ENCODE measurements around the gene EFCAB13. TPM values are rescaled to one million over a fixed set of nuclear protein-coding genes. Genes with fewer than 3 reads are reported as not detected.

Gene EFCAB13
- total RNA-seq, 2 donors from 2014 or later: 4.3 to 8.9 TPM

DNA sequence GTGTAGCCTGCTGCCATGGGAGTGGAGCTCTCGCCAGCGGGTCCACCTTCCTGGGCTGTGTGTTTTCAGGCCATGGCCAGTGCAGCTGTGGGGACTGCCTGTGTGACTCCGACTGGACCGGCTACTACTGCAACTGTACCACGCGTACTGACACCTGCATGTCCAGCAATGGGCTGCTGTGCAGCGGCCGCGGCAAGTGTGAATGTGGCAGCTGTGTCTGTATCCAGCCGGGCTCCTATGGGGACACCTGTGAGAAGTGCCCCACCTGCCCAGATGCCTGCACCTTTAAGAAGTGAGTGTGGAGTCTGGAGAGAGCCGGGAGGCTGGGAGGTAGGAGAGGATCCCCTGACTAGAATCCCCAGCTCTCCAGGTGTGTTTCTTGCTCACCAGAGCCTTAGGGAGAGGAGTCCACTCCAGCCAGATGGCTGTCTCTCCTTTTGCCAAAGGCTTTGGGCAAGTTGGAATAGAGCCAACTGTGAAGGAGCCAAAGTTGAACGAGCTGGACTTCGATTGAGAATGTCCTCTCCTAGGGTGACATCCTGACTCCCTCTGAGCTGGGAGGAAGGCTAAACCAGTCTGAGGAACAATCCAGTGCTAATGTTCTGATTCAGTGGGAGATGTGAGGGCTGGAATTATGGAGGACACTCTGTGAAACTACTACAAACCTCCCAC is 24.4 kb upstream of the EFCAB13 start:
- Histone ChIP-seq H3K36me3 (ENCODE audit: control insufficient read depth, insufficient read depth, low read length) (no peaks in the 10 kb centered on the region), H3K27me3 (ENCODE audit: control insufficient read depth, insufficient read depth, low read length, poor library complexity, severe bottlenecking) (no peaks in the 10 kb centered on the region), H3K9me3 (ENCODE audit: control insufficient read depth, low read length) (peaks cover 9% of the 10 kb centered on the region), H3K4me1 (ENCODE audit: control insufficient read depth, insufficient read depth, low read length) (no peaks in the 10 kb centered on the region), H3K27ac (ENCODE audit: low read depth, low read length) (no peak overlapping the region), H3K9ac (ENCODE audit: extremely low read depth, low read length, poor library complexity, severe bottlenecking) (no peak overlapping the region), H3K4me3 (ENCODE audit: low read length) (no peak overlapping the region)
- TF ChIP-seq, protein P1, sequence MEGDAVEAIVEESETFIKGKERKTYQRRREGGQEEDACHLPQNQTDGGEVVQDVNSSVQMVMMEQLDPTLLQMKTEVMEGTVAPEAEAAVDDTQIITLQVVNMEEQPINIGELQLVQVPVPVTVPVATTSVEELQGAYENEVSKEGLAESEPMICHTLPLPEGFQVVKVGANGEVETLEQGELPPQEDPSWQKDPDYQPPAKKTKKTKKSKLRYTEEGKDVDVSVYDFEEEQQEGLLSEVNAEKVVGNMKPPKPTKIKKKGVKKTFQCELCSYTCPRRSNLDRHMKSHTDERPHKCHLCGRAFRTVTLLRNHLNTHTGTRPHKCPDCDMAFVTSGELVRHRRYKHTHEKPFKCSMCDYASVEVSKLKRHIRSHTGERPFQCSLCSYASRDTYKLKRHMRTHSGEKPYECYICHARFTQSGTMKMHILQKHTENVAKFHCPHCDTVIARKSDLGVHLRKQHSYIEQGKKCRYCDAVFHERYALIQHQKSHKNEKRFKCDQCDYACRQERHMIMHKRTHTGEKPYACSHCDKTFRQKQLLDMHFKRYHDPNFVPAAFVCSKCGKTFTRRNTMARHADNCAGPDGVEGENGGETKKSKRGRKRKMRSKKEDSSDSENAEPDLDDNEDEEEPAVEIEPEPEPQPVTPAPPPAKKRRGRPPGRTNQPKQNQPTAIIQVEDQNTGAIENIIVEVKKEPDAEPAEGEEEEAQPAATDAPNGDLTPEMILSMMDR (conservative IDR thresholded peaks at IDR 0.05): no peak
- H3K36me3 Mint-ChIP-seq (ENCODE audit: low read depth): peaks cover 4% of the 10 kb centered on the region
- 93% methylated on average over 5 to 13 of the region's 13 CpGs for WGBS, 2 experiments (ENCODE audit: insufficient coverage in 1 of 2, insufficient read length in 1 of 2)
- peaks cover 19% of the 10 kb centered on the region for H3K9me3 Mint-ChIP-seq
- H3K4me1 Mint-ChIP-seq: no peaks in the 10 kb centered on the region
- peaks cover 16% of the 10 kb centered on the region for H3K27me3 Mint-ChIP-seq (ENCODE audit: insufficient read depth)
- no peak overlapping the region for H3K27ac Mint-ChIP-seq
- H3K4me3 Mint-ChIP-seq: no peak overlapping the region
- DNase-seq: no peak

DNA sequence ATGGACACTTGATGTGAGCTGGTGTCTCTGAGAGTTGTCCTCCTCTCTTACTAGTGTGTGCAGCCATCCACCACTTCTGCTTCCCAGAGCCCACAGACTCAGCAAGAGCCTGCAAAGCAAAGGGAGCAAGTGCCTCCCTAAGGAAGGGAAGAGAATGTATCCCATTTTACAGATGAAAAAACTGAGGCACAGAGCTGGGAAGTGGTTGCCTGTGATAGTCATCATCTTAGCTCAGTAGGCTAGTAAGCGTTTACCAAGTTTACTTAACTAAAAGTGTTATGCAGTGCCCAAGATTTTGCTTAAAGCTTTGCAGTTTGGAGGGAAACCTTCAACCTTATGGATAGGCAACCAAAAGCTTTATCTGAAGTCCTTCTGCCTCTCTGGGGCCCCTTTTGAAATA is 23.0 kb upstream of the EFCAB13 start:
- H3K27me3 Mint-ChIP-seq (ENCODE audit: insufficient read depth): peaks cover 8% of the 10 kb centered on the region
- peaks cover 19% of the 10 kb centered on the region for H3K9me3 Mint-ChIP-seq
- Histone ChIP-seq H3K4me3 (ENCODE audit: low read length) (no peak overlapping the region), H3K4me1 (ENCODE audit: control insufficient read depth, insufficient read depth, low read length) (no peaks in the 10 kb centered on the region), H3K27ac (ENCODE audit: low read depth, low read length) (no peak overlapping the region), H3K9ac (ENCODE audit: extremely low read depth, low read length, poor library complexity, severe bottlenecking) (no peak overlapping the region), H3K36me3 (ENCODE audit: control insufficient read depth, insufficient read depth, low read length) (no peaks in the 10 kb centered on the region), H3K27me3 (ENCODE audit: control insufficient read depth, insufficient read depth, low read length, poor library complexity, severe bottlenecking) (no peaks in the 10 kb centered on the region), H3K9me3 (ENCODE audit: control insufficient read depth, low read length) (peaks cover 9% of the 10 kb centered on the region)
- 56 to 87% methylated on average over 1 of the region's 1 CpG for WGBS, 2 experiments (ENCODE audit: insufficient coverage in 1 of 2, insufficient read length in 1 of 2)
- TF ChIP-seq, protein P1 (conservative IDR thresholded peaks at IDR 0.05): no peak
- H3K27ac Mint-ChIP-seq: no peak overlapping the region
- H3K4me3 Mint-ChIP-seq: no peak overlapping the region
- DNase-seq: no peak
- H3K4me1 Mint-ChIP-seq: peaks cover 8% of the 10 kb centered on the region
- peaks cover 4% of the 10 kb centered on the region for H3K36me3 Mint-ChIP-seq (ENCODE audit: low read depth)

DNA sequence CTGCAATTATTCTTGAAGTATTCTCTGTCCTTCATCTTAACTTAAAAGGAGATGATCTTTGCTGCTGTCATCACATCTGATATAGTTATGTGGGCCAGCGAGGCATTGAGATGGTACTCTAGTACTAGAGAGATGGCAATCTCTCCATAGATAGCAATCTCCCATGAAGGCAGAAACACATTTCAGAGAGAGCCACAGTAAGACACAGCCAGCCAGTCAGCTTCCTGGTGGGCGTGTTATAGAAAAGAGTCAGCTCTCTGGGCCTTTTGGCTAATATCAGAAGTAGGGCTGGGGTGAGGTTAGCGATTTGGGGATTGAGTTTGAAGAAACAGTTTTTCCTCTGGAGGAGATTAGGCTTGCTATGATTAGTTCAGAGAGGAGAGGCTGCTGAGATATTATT is 22.6 kb upstream of the EFCAB13 start:
- no peak for DNase-seq
- Mint-ChIP-seq H3K9me3 (peaks cover 19% of the 10 kb centered on the region), H3K4me3 (no peak overlapping the region), H3K4me1 (peaks cover 9% of the 10 kb centered on the region), H3K36me3 (ENCODE audit: low read depth) (peaks cover 4% of the 10 kb centered on the region), H3K27ac (no peak overlapping the region), H3K27me3 (ENCODE audit: insufficient read depth) (peaks cover 8% of the 10 kb centered on the region)
- Histone ChIP-seq H3K4me3 (ENCODE audit: low read length) (no peak overlapping the region), H3K27ac (ENCODE audit: low read depth, low read length) (no peak overlapping the region), H3K4me1 (ENCODE audit: control insufficient read depth, insufficient read depth, low read length) (peaks cover 3% of the 10 kb centered on the region), H3K27me3 (ENCODE audit: control insufficient read depth, insufficient read depth, low read length, poor library complexity, severe bottlenecking) (no peaks in the 10 kb centered on the region), H3K9ac (ENCODE audit: extremely low read depth, low read length, poor library complexity, severe bottlenecking) (no peak overlapping the region), H3K9me3 (ENCODE audit: control insufficient read depth, low read length) (peaks cover 9% of the 10 kb centered on the region), H3K36me3 (ENCODE audit: control insufficient read depth, insufficient read depth, low read length) (no peaks in the 10 kb centered on the region)
- 86 to 95% methylated on average over 2 to 3 of the region's 3 CpGs for WGBS, 2 experiments (ENCODE audit: insufficient coverage in 1 of 2, insufficient read length in 1 of 2)
- TF ChIP-seq, protein P1 (conservative IDR thresholded peaks at IDR 0.05): no peak
